ENCODE measurements around the gene SBK2.
"Not testable (repeated sequence)": the region's sequence is repeated elsewhere in the genome, so short reads cannot be mapped to it uniquely, and the experiment has no call there.

SBK2 gene, protein sequence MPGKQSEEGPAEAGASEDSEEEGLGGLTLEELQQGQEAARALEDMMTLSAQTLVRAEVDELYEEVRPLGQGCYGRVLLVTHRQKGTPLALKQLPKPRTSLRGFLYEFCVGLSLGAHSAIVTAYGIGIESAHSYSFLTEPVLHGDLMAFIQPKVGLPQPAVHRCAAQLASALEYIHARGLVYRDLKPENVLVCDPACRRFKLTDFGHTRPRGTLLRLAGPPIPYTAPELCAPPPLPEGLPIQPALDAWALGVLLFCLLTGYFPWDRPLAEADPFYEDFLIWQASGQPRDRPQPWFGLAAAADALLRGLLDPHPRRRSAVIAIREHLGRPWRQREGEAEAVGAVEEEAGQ

DNA sequence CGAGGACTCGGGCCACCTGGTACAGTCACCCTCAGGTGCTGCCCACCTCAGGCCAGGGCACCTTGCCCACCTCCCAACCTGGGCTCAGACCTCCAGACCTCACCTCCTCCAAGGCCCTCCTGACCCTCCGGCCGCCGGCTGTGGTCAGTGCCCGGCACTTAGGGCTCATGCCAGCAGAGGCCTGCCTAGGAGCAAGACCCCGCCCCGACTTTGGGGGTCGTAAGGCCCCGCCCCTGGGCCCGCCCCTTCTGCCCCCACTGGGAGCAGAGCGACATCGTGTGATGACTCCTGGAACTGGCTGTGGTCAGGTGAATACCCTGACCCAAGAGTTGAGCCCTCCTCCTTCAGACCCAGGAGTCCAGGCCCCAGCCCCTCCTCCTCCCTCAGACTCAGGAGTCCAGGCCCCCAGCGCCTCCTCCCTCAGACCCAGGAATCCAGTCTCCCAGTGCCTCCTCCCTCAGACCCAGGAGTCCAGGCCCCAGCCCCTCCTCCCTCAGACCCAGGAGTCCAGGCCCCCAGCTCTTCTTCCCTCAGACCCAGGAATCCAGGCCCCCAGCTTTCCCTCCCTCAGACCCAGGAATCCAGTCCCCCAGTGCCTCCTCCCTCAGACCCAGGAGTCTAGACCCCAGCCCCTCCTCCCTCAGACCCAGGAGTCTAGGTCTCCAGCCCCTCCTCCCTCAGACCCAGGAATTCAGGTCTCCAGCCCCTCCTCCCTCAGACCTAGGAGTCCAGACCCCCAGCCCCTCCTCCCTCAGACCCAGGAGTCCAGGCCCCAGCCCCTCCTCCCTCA, at the start of gene SBK2:
Gene SBK2 (minus strand): TSS at position 183 of the 790 bp plus-strand sequence. CDS start 839 bp downstream, outside the sequence.
- no peak for DNase-seq

DNA sequence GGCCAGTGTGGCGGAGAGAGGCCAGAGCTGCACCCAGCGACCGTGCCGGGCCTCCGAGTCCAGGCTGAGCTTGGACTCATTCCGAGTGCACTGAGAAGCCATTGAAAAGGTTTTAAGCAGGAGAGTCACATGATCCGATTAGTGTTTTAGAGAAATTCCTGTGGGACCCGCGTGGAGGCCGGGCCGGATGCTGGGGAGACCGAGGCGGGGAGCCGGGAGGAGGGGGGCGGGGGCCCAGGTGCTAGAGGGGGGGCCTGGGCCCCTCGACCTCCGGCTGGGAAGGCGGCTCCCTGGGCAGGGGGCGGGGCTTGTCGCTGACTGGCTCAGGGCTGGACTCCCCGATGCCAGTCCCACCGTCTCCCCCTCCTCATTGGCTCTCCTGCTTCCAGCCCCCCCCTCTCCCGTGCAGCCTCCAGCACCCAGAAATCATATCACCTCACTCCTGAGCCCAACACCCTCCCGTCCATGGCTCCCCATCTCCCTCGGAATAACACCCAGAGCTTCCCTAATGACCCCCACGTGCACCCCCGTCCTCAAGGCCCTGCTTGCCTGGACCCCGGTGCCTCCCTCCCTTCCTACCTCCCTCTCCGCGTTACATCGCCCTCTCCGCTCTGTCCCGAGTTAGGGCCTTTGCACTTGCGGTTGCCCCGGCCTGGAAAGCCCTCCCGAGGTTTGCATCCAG, 48.9 kb upstream of the SBK2 start:
- peak; percentile 70 for DNase-seq

GRCh38 chr19:55584871-55585270, 47.9 kb upstream of the SBK2 start:
- no peak for DNase-seq

GRCh38 chr19:55583897-55584296, 47.0 kb upstream of the SBK2 start:
- not testable (repeated sequence) for DNase-seq

DNA sequence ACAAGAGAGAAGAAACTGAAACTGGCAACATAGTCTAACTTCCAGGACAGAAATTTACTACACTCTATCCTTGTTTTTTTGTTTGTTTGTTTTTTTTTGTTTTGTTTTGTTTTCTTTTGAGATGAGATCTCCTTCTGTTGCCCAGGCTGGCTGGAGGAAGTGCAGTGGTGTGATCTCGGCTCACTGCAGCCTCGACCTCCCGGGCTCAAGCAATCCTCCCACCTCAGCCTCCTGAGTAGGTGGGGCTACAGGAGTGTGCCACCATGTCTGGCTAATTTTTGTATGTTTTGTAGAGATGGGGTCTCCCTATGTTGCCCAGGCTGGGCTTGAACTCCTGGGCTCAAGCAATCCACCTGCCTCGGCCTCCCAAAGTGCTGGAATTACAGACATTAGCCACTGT, 45.4 kb upstream of the SBK2 start:
- not testable (repeated sequence) for DNase-seq

- no peak for DNase-seq
Observed at GRCh38 chr19:55581823-55582223, 44.9 kb upstream of the SBK2 start.

DNA sequence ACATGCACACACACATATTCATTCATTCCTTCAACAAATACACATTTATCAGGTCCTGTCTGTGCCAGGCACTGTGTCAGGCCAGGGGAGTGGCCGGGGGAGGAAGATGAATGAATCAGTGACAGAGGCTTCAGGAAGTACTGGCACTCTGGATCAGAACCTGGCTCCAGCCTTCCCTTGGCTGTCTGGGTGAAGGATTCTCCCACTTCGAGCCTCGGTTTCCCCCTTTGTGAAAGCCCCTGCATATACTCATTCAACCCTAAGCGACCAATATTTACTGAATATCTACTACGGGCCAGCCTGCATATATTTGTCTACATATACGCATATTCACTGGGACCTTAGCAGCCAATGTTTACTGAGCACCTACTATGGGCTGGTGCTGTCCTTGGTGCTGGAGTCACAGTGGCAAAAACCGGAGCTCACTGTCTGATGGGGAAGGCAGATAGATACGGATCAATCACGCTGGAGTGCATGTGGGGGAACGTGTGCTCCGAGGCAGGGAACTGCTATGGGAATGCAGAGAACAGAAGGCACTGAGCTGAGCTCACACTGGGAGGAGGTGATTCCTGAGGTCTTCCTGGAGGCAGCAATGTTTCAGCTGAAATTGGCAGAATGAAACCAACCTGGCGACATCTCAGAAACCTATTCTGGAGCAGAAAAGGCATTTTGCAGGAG, 44.4 kb upstream of the SBK2 start:
- DNase-seq: peak; percentile 18

DNA sequence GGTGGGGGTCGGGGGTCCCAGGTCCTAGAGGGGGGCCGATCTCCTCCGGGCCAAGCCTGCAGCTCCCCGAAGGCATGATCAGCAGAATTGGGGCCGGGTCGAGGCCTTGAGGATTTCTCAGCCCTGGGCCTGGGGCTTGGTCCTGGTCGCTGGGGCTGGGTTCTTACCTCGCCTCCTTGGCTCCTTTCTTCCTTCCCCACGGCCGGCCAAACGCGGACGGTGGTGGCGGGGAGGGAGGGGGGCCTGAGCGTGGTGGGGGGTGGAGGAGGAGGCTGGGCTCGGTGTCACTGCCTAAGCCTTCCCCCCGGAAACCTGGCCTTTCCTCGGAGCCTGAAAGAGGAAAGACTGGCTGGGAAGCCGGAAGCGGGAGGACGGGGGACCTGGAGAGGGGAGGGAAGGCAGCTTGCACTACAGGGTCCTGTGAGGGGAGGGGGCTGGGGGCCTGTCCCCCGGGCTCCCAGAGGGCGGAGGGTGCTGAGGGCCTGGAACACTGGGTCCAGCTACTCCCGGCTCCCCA, 43.8 kb upstream of the SBK2 start, which contains the start of gene ZNF579:
Gene ZNF579 (minus strand): TSS at position 221 of the 517 bp plus-strand sequence. CDS start 1,209 bp downstream, outside the sequence.
- peak; percentile 89 for DNase-seq

- peak; percentile 48 for DNase-seq
Observed at GRCh38 chr19:55579766-55580621, 43.1 kb upstream of the SBK2 start.

DNA sequence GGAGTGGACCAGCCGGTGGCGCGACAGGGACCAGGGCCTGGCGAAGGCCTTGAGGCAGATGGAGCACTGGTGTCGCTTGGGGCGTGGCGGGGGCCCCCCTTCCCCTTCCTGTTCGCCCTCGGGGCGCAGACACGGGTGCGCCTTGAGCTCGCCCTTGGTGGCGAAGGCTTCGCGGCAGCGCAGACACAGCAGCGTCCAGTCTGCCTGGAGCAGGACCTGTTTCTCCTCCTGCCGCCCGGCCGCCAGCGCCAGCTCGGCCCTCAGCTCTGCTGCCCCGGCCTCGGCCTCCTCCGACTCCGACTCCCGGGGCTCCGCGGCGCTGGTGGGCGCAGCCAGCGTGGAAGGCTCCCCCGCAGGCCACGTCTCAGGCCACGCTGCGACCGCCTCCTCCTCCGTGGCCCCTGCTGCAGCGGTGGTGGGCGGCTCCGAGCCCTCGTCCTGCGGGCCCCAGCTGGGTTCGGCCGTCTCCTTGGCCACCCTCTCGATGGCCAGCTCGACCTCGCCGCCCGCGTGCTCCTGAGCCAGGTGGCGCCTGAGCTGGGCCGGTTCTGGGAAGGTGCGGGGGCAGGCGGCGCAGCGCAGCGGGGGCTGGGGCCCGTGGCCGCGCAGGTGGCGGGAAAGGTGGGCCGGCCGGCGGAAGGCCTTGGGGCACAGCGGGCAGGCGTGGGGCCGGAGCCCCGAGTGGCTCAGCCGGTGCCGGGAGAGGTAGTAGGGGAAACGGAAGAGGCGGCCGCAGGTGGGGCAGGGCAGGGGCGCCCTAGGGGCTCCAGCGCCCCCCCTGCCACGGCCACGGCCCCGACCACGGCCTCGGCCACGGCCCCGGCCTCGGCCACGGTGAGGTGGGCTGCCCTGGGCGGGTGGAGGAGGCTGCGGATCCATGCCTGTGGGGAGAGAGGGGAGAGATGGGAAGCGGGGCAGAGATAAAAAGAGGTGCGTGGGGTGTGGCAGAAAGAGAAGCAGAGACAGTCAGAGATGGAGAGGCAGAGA, 42.1 kb upstream of the SBK2 start:
- DNase-seq: no peak

DNA sequence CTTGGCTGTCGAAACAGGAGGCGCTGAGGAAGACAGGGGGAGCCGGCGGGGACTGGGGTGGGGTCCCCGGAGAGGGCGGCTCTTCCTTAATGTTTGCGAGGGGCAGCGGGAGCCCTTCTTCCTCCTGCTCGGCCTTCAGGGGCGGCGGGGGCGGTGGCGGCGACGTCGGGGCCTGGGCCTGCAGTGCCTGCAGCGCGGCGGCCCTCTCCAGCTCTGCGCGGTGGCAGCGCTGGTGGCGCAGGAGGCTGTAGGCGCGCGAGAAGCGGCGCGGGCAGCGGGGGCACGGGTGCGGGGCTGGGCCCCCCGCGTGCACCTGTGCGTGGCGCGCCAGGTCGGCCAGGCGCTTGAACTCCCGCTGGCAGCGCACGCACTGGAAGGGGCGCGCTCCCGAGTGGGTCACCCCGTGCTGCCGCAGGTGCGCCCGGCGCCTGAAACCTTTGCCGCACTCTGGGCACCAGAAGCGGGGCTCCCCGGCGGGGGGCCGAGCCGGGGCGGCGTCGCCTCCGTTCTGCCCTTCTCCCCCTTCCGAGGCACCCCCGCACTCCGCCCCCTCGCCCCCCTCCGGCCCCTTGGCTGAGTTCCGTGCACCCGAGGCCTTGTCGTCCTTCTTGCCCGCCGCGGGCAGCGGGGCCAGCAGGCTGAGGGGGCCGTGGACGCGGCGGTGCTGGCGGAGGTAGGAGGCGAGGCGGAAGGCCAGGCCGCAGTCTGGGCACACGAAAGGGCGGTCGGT, 41.3 kb upstream of the SBK2 start:
- no peak for DNase-seq

GRCh38 chr19:55576746-55577145, 39.8 kb upstream of the SBK2 start:
- no peak for DNase-seq

GRCh38 chr19:55573929-55574328, 37.0 kb upstream of the SBK2 start:
- DNase-seq: not testable (repeated sequence)

DNA sequence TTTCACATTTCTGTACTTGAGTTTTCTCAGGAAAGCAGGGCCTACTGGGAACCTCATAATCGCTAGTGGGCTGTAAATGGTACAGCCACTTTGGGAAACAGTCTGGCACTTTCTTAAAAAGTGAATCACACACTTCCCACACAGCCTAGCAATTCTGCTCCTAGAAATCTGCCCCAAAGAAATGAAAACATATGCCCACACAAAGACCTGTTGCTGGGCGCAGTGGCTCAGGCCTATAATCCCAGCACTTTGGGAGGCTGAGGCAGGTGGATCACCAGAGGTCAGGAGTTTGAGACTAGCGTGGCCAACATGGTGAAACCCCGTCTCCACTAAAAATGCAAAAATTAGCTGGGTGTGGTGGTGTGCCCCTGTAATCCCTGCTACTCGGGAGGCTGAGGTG, 32.5 kb upstream of the SBK2 start:
- not testable (repeated sequence) for DNase-seq

DNA sequence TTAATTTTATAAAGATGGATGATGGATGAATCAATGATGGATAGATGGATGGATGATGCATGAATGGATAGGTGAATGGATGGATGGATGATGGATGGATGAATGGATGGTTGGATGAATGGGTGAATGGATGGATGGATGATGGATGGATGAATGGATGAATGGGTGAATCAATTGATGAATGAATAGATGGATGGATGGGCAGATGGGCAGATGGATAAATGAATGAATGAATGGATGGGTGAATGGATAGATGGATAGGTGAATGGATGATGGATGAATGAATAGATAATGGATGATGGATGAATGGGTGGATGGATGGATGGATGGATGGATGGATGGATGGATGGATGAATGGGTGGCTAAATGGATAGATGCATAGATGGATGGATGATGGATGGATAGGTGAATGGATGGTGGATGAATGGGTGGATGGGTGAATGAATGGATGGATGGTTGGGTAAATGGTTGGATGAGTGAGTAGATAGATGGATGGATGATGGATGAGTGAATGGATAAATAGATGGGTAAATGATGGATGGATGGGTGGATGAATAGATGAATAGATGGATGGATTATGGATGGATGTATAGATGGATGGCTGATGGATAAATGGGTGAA, 30.9 kb upstream of the SBK2 start:
- DNase-seq: no peak

DNA sequence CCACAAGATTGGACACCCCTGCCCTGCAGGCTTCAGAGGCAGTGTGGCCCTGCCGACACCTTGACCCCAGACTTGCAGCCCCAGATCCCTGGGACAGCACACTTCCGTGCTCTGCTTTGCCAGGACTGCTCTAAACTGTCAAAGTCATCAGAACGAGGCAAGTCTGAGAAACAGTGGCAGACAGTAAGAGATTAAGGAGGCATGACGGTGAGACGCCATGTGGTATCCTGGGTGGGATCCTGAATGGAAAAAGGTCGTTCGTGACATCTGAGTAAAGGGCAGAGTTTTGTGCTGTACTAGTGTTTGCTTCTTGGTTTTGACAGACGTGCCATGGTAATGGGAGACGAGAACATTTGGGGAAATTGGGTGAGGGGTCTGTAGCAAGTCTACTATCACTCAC, 29.9 kb upstream of the SBK2 start:
- DNase-seq: no peak

GRCh38 chr19:55563261-55563690, 26.3 kb upstream of the SBK2 start:
- no peak for DNase-seq

GRCh38 chr19:55559684-55560083, 22.8 kb upstream of the SBK2 start:
- no peak for DNase-seq

DNA sequence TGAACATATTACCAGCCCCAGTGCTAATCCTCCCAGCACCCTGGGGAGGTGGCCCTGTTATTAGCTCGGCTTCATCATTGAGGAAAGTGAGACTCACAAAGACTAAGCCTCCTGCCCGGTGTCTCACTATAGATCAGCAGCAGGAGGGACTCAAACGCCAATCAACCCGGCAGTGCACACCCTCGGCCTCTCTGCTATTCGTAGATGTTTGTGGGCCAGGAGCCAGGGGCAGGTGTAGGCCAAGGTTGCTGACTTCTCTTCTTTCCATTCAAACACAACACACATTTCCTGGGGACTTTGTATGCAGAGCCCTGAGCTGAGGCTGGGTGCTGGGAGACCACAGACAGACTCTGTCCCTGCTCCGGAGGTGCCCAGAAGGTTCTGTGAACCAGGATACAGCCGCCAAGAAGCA, 17.8 kb upstream of the SBK2 start:
- DNase-seq: no peak
